Measurements from ENCODE around the gene TANC1.
A peak's percentile ranks its signal among the peaks of the same experiment; 100 is the strongest.

The TANC1 gene

GRCh38 chr2:159117658-159118057, 149.2 kb downstream of the TANC1 start:
- TF ChIP-seq CTCF (conservative IDR thresholded peaks at IDR 0.05; ENCODE audit: low read length) (no peak), EZH2phosphoT487 (IDR thresholded peaks at IDR 0.05; ENCODE audit: borderline replicate concordance) (no peak)
- no peaks in the 10 kb centered on the region for H3K79me2 ChIP-seq (ENCODE audit: insufficient read depth, low read length)
- H3K4me1 ChIP-seq (ENCODE audit: insufficient read depth, low read length, poor library complexity, severe bottlenecking), result peaks cover 24% of the 10 kb centered on the region

GRCh38 chr2:159118115-159118858, 149.8 kb downstream of the TANC1 start:
- Histone ChIP-seq H2AFZ (ENCODE audit: low read length) (peak overlapping the region; percentile 75), H3K9ac (ENCODE audit: low read depth, low read length, poor library complexity, severe bottlenecking) (peak overlapping the region; percentile 1), H3K4me2 (ENCODE audit: low read depth, low read length, poor library complexity, severe bottlenecking) (peak overlapping the region; percentile 12), H3K27me3 (ENCODE audit: insufficient read depth, low read length, poor library complexity, severe bottlenecking) (no peaks in the 10 kb centered on the region), H3K9me2 (replicated peaks; ENCODE audit: low read depth, low read length) (no peaks in the 10 kb centered on the region), H4K20me1 (ENCODE audit: insufficient read depth, low read length, poor library complexity, severe bottlenecking) (no peaks in the 10 kb centered on the region), H3K4me3 (ENCODE audit: low read length, poor library complexity, severe bottlenecking) (no peak overlapping the region), H3K36me3 (ENCODE audit: insufficient read depth, low read length) (no peaks in the 10 kb centered on the region), H3F3A (ENCODE audit: low read depth) (no peaks in the 10 kb centered on the region), H3K4me1 (ENCODE audit: insufficient read depth, low read length, poor library complexity, severe bottlenecking) (peaks cover 24% of the 10 kb centered on the region), H3K79me2 (ENCODE audit: insufficient read depth, low read length) (no peaks in the 10 kb centered on the region), H3K9me3 (ENCODE audit: insufficient read depth, low read depth, low read length) (no peaks in the 10 kb centered on the region)
- TF ChIP-seq EZH2phosphoT487 (IDR thresholded peaks at IDR 0.05; ENCODE audit: borderline replicate concordance), result no peak
- peak; percentile 97 for TF ChIP-seq CTCF (conservative IDR thresholded peaks at IDR 0.05; ENCODE audit: low read length)

More at GRCh38 chr2:159117658-159118057, 149.2 kb downstream of the TANC1 start:
- Histone ChIP-seq H2AFZ (ENCODE audit: low read length) (no peak overlapping the region), H3K36me3 (ENCODE audit: insufficient read depth, low read length) (no peaks in the 10 kb centered on the region), H3K9me3 (ENCODE audit: insufficient read depth, low read depth, low read length) (no peaks in the 10 kb centered on the region), H3K9ac (ENCODE audit: low read depth, low read length, poor library complexity, severe bottlenecking) (no peak overlapping the region), H4K20me1 (ENCODE audit: insufficient read depth, low read length, poor library complexity, severe bottlenecking) (no peaks in the 10 kb centered on the region), H3K4me3 (ENCODE audit: low read length, poor library complexity, severe bottlenecking) (no peak overlapping the region), H3K9me2 (replicated peaks; ENCODE audit: low read depth, low read length) (no peaks in the 10 kb centered on the region), H3K4me2 (ENCODE audit: low read depth, low read length, poor library complexity, severe bottlenecking) (no peak overlapping the region), H3K27me3 (ENCODE audit: insufficient read depth, low read length, poor library complexity, severe bottlenecking) (no peaks in the 10 kb centered on the region), H3F3A (ENCODE audit: low read depth) (no peaks in the 10 kb centered on the region)

DNA sequence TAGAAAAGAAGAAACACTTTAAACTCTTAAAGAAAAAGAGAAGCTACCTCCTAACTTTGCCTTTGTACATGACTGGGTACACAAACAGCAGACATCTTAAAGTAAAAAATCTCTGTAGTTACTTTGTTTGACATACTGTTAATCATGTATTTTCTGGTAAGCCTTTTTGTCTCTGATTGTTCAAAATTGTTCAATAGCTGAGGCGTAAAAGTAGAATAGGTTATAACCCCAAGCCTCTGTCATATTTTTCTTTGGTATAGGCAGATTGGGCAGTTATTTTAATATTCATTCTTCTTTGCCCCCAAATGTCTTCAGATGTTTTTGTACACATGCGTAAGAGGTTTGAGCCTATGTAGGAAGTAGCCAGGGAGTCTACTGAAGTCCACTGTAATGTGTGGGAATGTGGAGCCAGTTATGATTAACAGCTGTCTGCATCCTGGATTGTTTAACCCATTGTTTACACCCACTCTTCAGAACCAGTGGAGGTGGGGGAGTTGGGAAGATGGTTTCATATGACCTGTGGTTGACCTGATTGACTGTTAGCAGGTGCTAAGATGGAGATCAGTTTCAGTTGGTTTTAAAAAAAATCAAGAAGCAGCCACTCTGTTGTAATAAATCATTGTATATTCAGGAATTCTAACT, 150.5 kb downstream of the TANC1 start:
- no peaks in the 10 kb centered on the region for H3K9me3 ChIP-seq (ENCODE audit: insufficient read depth, low read depth, low read length)
- no peak for TF ChIP-seq CTCF (conservative IDR thresholded peaks at IDR 0.05; ENCODE audit: low read length)
- TF ChIP-seq EZH2phosphoT487 (IDR thresholded peaks at IDR 0.05; ENCODE audit: borderline replicate concordance), result no peak
- H3K36me3 ChIP-seq (ENCODE audit: insufficient read depth, low read length), result no peaks in the 10 kb centered on the region
- no peaks in the 10 kb centered on the region for H3F3A ChIP-seq (ENCODE audit: low read depth)
- peak overlapping the region; percentile 12 for H3K4me2 ChIP-seq (ENCODE audit: low read depth, low read length, poor library complexity, severe bottlenecking)
- H3K4me3 ChIP-seq (ENCODE audit: low read length, poor library complexity, severe bottlenecking), result no peak overlapping the region
- no peaks in the 10 kb centered on the region for H3K27me3 ChIP-seq (ENCODE audit: insufficient read depth, low read length, poor library complexity, severe bottlenecking)
- H3K4me1 ChIP-seq (ENCODE audit: insufficient read depth, low read length, poor library complexity, severe bottlenecking), result peaks cover 23% of the 10 kb centered on the region
- H3K9ac ChIP-seq (ENCODE audit: low read depth, low read length, poor library complexity, severe bottlenecking), result peak overlapping the region; percentile 1
- no peaks in the 10 kb centered on the region for H4K20me1 ChIP-seq (ENCODE audit: insufficient read depth, low read length, poor library complexity, severe bottlenecking)
- no peaks in the 10 kb centered on the region for H3K79me2 ChIP-seq (ENCODE audit: insufficient read depth, low read length)
- no peaks in the 10 kb centered on the region for H3K9me2 ChIP-seq (replicated peaks; ENCODE audit: low read depth, low read length)
- peak overlapping the region; percentile 18 for H2AFZ ChIP-seq (ENCODE audit: low read length)
